ENCODE measurements around the gene MAD1L1. TPM values are rescaled to one million over a fixed set of nuclear protein-coding genes. Genes with fewer than 3 reads are reported as not detected.

MAD1L1 gene
- total RNA-seq, 2 experiments from 2014 or later = 40.0 to 44.7 TPM

- TF ChIP-seq CTCF (IDR thresholded peaks at IDR 0.05) = no peak
- H3K4me1 Mint-ChIP-seq (ENCODE audit: low read depth) = peaks cover 38% of the 10 kb centered on the region
- no peak for DNase-seq
- intact Hi-C loops (cut with micrococcal nuclease) = no loop called here
- H3K27me3 Mint-ChIP-seq = no peaks in the 10 kb centered on the region
- POLR2A ChIA-PET = no interaction called here
- ATAC-seq = no peak
- peaks cover 6% of the 10 kb centered on the region for H3K36me3 Mint-ChIP-seq (ENCODE audit: low read depth)
- H3K27ac Mint-ChIP-seq = no peak overlapping the region
- no peak overlapping the region for H3K4me3 Mint-ChIP-seq
- CTCF ChIA-PET = interaction anchor here (1.0 kb wide), 1 partner anchor 22 kb away, joined by 3 read pairs; no protein-coding TSS in a partner anchor
- no peaks in the 10 kb centered on the region for H3K9me3 Mint-ChIP-seq
Observed at GRCh38 chr7:2043316-2044039, 189.3 kb downstream of the MAD1L1 start.

- intact Hi-C loops (cut with micrococcal nuclease) = no loop called here
- no peak for DNase-seq
- Mint-ChIP-seq H3K4me3 (no peak overlapping the region), H3K4me1 (ENCODE audit: low read depth) (peaks cover 44% of the 10 kb centered on the region), H3K27ac (no peak overlapping the region), H3K9me3 (no peaks in the 10 kb centered on the region), H3K36me3 (ENCODE audit: low read depth) (peaks cover 6% of the 10 kb centered on the region), H3K27me3 (no peaks in the 10 kb centered on the region)
- TF ChIP-seq CTCF (IDR thresholded peaks at IDR 0.05) = no peak
- ChIA-PET POLR2A (no interaction called here), CTCF (no interaction called here)
- no peak for ATAC-seq
Observed at GRCh38 chr7:2042650-2043049, 190.1 kb downstream of the MAD1L1 start.

- Mint-ChIP-seq H3K27ac (no peak overlapping the region), H3K4me3 (no peak overlapping the region), H3K4me1 (ENCODE audit: low read depth) (peaks cover 53% of the 10 kb centered on the region), H3K9me3 (no peaks in the 10 kb centered on the region), H3K27me3 (no peaks in the 10 kb centered on the region), H3K36me3 (ENCODE audit: low read depth) (peaks cover 12% of the 10 kb centered on the region)
- no peak for ATAC-seq
- POLR2A ChIA-PET = interaction anchor here (0.8 kb wide), 1 partner anchor 314 kb away, joined by 3 read pairs; no protein-coding TSS in a partner anchor
- TF ChIP-seq CTCF (IDR thresholded peaks at IDR 0.05) = no peak
- no peak for DNase-seq
- intact Hi-C loops (cut with micrococcal nuclease) = no loop called here
- CTCF ChIA-PET = interaction anchor here (0.7 to 1.6 kb wide), 4 partner anchors 63 to 166 kb away, joined by 3 to 4 read pairs (median 3); no protein-coding TSS in a partner anchor
Observed at GRCh38 chr7:2041496-2042367, 191.0 kb downstream of the MAD1L1 start.

GRCh38 chr7:2040893-2041270 is 191.9 kb downstream of the MAD1L1 start:
- Mint-ChIP-seq H3K27ac (no peak overlapping the region), H3K4me3 (no peak overlapping the region), H3K27me3 (no peaks in the 10 kb centered on the region), H3K4me1 (ENCODE audit: low read depth) (peaks cover 56% of the 10 kb centered on the region), H3K9me3 (no peaks in the 10 kb centered on the region), H3K36me3 (ENCODE audit: low read depth) (peaks cover 12% of the 10 kb centered on the region)
- ATAC-seq = peak; percentile 68
- POLR2A ChIA-PET = interaction anchor here (0.6 to 0.8 kb wide), 2 partner anchors 315 to 567 kb away, joined by 3 read pairs; no protein-coding TSS in a partner anchor
- DNase-seq = peak; percentile 70
- CTCF ChIA-PET = interaction anchor here (0.7 to 1.6 kb wide), 5 partner anchors 10 to 165 kb away, joined by 3 to 4 read pairs (median 3); no protein-coding TSS in a partner anchor
- TF ChIP-seq CTCF (IDR thresholded peaks at IDR 0.05) = no peak
- intact Hi-C loops (cut with micrococcal nuclease) = no loop called here

Measured in activated CD8-positive, alpha-beta T cell treated with anti-CD3 and anti-CD28 coated beads for 36 hours (primary cell).